IPS DF 4.7 (cell line): ENCODE data around the gene C1GALT1.
"Not testable (repeated sequence)": the region's sequence is repeated elsewhere in the genome, so short reads cannot be mapped to it uniquely, and the experiment has no call there.

Experiments
- DNase-seq: peaks from one replicate; pipeline ENCODE4 v3.0.0-alpha.2; 2013; ENCODE audit warnings: low spot score; ENCODE audit errors: extremely low read depth

C1GALT1 gene

DNA sequence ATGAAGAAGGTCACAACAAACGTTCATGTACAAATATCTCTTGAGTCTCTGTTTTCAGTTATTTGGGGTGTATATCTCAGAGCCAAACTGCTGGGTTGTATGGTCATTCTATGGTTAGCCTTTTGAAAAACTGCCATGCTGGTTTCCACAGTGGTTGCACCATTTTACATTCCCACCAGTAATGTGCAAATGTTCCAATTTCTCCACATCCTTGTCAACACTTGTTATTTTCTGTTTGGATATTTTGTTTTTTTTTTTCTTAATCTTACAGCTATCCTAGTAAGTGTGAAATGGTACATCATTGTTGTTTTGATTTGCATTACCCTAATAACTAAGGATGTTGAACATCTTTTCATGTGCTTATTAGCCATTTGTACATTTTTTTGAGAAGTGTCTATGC lies 13.0 kb upstream of the C1GALT1 start:
- DNase-seq, result no peak

DNA sequence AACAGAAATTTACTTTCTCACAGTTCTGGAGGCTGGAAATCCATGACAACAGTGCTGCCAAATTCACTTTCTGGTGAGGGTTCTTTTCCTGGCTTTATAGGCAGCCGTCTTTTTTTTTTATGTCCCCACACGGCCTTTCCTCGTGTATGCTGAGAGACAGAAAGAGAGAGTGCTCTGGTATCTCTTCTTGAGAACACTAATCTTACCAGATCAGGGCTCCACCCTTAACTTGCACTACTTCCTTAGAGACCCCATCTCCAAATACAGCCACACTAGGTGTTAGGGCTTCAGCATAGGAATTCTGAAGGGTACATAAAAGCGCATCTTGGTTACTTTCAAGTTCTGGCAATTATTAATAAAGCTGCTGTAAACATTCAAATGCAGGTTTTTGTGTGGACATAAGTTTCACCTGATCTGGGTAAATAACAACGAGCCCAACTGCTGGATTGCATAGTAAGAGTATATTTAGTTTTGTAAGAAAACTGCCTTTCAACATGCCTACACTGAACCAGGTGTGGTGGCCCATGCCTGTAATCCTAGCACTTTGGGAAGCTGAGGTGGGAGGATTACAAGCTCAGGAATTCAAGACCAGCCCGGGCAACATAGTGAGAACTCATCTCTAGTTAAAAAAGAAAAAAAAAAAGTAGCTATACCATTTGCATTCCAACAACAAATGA lies 8.2 kb upstream of the C1GALT1 start:
- DNase-seq, result no peak

DNA sequence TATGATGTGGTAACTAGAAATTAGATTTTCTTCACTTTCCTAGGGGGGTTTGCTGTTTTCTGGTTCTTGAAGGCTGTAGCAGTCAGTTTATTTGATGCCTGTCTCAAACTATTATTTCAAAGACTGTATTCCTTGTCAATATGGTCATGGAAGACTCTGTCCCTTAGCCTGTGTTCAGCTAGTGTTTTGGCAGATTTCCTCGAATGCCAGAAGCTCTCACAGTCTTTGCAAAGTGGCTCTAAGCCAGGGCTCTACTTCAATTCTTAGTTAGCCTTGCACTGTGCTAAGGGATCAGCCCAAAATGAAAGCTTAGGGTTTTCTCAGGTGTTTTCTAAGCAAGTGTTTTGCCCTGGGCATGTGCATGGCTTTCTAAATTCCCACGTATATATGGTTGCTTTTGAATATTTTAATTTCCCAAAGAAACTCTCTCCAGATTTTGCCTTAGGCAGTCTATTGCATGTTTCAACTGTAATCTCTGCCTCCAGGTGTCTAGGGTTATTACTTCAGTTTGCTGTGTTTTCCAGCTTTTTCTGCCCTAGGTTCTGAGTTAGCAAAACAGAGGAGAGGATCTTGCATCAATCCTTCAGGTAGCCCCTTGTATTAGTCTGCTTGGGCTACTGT lies 7.2 kb upstream of the C1GALT1 start:
- DNase-seq, result no peak

DNA sequence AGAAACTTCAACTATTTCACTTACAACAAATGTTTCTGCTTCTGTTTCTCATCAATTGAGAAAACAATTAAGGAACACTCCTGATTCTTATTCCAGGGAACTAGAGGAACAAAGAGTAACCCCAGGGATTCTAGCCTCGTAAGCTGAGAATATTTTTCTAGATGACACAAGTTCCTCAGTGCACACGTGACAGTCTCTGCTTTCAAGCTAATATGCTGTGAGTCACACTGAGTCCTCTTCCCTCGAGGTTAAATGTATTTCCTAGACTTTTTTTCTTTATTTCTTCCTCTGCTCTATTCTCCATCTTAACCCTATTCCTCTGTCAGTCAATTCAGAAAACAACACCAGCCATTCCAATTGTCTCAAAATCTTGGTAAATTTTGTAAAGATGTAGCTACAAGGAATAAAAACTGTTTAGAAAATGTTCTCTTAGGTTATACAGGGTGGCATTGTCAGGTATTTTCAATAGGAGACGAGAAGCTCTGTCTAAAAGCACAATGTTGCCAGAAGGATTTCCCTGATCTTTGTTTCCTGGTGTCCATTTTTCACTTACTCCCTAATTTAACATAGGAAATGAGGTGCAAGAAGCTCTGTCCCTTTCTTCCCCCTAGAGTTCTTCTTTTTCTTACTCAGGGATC lies 5.8 kb upstream of the C1GALT1 start:
- no peak for DNase-seq

DNA sequence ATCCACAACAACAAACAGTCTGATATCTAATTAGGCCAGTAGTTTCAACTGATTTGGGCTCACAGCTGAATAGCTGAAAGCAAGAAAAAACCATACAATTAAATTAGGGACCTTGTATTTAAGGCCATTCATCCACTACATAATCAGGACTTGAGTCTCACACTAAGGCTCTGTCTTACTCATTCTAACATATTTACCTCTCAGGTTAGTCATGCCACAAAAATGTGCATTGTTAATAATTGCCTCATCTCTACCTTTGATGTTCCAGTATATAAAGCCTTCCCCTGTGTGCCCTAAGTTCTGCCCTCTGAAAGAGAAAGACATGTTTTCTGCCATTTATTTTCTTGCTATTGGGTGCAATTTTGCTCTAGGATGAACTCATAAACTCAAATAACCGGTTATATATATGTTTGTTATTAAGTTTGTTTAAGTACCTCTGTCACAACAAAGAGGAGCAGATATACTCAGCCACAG lies 5.3 kb upstream of the C1GALT1 start:
- no peak for DNase-seq

DNA sequence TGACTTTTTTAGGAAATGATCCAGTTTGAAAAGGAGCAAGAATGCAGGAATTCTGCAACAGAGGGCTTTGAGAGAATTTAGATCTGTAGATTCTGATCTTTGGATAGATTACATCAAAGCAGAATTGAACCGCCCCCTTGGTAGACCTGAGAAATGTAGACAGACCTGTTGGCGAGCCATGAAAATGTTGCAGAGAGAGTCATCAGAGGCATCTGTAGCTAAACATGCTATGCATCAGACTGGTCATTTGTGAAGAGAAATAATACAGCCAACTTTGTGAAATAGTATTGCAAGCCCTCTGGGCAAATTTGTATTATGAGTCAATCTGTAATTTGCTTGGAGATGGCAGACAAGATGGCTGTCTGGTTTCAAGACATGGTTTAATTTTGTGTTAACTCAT lies 4.3 kb upstream of the C1GALT1 start:
- no peak for DNase-seq

DNA sequence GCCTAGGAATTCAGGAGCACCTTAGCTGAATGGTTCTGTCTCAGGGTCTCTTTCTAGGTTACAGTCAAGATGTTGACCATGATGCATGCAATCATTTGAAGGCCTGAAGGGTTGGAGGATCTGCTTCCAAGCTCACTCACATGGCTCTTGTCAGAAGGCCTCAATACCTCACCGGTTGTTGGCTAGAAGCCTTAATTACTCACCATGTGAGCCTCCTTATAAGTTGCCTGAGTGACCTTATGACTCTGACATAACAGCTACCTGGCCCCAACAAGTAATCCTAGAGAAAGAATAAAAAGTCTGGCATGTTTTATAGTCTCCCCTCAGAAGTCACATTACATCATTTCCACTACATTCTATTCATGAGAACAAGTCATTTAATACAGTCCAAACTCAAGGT lies 3.4 kb upstream of the C1GALT1 start:
- no peak for DNase-seq

DNA sequence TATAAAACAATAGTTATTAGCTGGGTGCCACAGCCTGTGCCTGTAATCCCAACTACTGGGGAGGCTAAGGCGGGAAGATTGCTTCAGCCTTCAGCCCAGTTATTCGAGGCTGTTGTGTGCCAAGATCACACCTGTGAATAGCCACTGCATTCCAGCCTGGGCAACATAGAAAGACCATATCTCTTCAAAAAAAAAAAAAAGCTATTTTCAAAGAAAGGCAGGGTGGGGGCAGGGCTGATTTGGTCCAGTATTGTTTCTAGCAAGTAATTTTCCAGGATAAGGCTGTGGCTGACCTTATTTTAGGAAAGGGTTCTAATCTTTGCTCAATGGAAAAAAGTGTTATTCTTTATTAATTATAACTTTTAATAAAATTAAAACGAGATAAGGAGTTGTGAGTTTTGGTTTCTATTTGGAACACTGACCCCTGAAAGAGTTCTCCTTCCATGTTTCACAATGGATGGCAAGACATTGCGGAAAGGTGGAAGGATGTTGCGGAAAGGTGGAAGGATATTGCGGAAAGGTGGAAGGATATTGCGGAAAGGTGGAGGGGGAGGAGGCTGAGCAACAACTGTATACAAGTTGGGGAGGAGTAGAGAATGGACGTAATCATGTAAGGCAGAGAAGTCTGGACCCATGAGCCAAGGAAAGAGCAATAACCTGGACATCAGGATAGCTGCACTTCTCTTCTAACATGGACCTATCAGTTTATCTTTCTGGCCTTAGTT lies 1.5 kb upstream of the C1GALT1 start:
- no peak for DNase-seq

DNA sequence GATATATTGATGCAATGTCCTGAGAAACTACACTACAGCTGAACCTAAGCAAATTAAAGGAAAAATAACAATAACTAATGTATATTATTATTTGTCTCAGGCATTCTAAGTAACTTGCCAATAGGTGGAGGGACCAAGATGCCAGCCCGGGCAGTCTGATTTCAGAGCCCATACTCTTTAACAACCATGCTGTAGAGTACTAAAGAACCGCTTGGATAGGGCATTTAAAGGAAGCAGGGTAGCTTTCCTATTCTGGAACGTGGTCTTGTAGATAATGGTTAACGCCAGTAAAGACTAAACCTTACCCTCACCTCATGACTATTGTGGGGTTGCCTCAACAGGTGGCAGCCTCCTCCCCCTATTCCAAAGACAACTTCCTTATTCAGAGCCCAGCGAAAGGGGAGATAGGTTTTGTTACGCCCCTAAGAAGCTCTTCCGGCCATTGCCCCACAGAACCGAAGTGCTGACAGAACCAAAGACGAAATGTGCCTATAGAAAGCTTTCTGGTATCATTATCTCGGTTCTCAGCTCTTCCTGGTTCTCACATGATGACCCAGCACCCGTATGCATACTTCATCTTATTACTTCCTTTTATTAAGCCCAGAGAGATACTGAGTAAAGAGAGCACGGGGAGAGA lies 707 bp upstream of the C1GALT1 start:
- no peak for DNase-seq

DNA sequence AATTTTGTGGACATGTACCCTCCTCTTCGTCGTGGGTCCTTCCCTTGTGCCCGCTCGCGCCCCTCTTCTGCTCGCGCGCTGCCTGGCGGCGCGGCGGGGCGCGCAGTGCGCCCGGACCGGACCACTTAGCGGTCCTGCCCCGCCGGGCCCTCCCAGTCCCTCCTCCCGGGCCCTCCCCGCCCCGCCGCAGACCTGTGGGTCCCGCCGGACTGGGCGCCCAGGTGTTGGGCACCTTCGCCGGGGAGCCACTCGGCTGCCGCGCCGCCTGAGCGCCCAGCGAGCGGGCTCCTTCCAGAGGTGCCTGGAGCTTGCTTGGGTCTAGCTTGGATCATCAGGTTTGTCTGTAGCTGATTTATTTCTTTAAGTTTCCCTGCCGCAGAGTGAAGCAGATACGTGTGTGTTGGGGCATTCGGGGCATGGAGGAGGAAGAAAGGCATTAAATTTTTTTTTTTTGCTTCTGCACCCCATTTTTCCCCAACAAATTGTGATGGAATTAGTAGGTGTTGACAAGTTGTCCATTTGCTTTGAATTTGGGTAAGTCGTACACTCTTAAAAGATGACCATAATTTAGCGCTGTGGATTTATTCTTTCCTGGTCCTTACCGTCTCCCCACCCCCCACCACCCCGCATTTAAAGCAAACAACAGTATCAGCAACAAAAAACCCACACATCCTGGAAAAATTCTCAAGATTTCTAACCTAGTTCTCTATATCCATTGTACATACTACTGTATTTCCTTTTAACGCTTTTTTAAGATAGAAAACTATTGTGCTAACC lies 905 bp downstream of the C1GALT1 start:
- no peak for DNase-seq

DNA sequence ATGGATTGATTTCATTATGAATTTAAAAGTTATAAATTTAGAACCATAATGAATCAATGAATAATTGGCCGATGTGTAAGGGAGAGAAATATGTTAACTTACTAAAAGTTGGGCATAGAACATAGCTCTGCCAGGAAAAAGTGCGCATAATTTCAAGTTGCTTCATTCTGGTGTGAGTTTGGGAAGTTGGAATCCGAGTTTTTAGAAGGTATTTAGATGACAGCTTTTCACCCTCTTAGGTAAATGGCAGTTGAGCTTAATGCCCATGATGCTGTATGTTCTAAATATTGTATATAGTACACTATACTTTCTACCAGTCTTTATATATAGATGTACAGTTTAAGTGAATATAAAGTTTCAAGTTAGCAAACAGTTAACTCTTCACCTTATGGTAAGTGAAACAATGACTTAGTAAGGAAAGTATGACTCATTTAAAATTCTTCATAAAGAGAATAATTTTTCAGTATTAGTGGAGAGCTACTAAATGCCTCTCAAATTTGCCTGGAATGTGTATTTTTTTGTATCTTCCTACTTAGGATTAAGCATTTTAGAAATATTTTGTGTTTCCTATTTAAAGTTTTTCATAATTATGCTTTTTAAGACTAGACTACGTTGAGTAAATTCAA lies 1.6 kb downstream of the C1GALT1 start:
- DNase-seq, result no peak

DNA sequence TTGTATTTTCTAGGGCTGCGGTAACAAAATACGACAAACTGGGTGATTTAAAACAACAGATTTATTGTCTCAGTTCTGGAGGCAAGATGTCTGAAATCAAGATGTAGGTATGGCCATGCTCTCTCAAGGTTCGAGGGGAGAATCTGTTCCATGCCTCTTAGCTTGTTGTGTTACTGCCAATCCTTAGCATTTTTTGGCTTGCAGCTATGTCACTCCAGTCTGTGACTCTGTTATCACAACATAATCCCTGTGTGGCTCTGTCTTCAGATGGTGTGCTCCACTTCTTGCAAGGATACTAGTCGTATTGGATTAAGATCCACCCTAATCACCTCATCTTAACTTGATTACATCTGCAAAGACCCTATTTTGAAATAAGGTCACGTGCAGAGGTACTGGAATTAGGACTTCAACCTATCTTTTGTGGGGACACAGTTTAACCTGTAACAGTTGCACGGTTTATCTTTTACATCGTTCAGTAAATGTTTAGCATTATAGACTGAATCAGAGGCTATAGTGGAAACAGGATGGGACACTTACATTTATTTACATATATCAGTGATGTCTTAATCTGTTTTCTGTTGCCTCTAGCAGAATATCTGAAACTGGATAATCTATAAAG lies 3.1 kb downstream of the C1GALT1 start:
- DNase-seq, result no peak

DNA sequence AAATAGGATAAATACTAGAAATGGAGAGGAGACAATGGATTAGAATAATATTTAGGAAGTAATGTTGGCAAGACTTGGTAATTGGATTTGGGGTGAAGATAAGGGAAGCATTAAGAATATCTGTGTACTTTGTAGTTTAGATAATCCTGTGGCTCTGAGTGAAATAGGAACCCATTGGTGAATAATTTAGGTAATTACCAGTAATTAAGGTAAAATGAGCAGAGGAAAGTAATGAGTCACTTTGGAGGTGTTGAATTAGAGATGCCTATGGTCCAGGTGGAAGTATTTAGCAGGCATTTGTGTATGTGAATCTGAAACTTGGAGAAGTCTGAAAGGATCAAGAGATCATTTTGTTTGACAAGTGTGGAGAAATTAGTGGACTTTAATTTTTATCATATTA lies 5.7 kb downstream of the C1GALT1 start:
- DNase-seq, result no peak

DNA sequence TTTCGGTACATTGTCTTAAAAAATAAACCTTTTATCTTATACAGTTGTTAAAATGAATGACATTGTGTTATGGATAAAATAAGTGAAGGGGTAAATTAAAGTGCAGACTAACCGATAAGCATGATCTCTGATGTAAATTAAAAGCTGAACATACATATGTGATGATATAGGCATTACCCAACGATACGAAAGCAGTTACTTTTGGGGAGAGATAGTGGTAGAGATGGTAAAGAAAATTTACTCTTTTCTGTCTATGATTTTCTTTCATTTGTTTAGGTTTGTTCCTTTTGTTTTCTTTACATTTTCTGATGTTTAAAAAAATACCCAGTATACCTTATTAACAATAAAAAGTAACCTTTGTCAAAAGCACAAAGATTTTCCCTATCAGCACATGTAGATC lies 6.4 kb downstream of the C1GALT1 start:
- DNase-seq, result no peak

DNA sequence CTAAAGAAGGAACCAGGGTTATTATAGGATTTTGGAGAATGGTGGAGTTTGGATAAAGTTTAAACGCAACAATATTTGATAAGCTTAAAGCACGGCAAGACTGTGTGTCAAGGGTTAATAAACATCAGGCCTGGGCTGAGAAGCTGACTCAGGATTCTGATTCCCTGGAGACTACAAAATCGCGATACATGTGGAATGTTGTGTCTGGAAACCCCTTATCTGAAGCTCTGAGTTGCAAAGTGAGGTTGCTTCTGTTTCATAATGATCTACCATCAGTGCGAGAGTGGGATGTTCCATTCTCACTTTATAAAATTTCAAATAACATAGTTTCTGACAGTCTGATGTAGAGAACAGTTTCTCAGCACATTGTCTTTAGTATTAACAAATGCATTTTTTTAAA lies 7.8 kb downstream of the C1GALT1 start:
- DNase-seq, result no peak

DNA sequence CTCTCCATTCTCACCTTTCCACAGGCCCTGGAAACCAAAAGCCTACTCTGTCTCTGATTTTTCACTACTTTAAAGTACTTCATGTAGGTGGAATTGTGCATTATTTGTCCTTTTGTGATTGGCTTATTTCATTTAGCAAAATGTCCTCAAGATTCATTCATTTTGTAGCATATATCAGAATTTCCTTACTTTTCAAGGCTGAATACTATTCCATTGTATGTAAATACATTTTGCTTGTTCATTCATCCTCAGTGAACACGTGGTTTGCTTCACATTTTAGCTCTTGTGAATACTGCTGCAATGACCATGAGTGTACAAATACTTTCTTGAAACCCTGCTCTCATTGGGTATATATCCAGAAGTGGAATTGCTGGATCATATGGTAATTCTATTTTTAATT lies 8.8 kb downstream of the C1GALT1 start:
- no peak for DNase-seq

DNA sequence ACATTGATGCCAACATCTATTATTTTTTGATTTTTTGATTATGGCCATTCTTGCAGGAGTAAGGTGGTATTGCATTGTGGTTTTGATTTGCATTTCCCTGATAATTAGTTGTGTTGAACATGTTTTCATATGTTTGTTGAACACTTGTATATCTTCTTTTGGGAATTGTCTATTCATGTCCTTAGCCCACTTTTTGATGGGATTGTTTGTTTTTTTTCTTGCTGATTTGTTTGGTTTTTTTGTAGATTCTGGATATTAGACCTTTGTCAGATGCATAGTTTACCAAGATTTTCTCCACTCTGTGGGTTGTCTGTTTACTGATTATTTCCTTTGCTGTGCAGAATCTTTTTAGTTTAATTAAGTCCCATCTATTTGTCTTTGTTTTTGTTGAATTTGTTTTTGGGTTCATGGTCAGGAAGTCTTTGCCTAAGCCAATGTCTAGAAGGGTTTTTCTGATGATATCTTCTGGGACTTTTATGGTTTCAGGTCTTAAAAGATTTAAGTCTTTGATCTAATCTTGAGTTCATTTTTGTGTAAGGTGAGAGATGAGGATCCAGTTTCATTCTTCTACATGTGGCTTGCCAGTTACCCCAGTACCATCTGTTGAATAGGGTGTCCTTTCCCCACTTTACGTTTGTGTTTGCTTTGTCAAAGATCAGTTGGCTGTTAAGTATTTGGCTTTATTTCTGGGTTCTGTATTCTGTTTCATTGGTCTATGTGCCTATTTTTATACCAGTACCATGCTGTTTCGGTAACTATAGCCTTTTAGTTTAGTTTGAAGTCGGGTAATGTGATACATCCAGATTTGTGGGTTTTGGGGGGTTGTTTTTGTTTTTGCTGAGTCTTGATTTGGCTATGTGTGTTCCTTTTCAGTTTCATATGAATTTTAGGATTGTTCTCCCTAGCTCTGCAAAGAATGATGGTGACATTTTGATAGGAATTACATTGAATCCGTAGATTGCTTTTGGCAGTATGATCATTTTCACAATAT lies 10.7 kb downstream of the C1GALT1 start:
- not testable (repeated sequence) for DNase-seq

DNA sequence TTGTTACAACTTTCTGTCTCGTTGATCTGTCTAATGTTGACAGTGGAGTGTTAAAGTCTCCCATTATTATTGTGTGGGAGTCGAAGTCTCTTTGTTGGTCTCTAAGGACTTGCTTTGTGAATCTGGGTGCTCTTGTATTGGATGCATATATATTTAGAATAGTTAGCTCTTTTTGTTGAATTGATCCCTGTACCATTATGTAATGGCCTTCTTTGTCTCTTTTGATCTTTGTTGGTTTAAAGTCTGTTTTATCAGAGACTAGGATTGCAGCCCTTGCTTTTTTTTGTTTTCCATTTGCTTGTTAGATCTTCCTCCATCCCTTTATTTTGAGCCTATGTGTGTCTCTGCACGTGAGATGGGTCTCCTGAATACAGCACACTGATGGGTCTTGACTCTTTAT lies 17.2 kb downstream of the C1GALT1 start:
- DNase-seq, result not testable (repeated sequence)

DNA sequence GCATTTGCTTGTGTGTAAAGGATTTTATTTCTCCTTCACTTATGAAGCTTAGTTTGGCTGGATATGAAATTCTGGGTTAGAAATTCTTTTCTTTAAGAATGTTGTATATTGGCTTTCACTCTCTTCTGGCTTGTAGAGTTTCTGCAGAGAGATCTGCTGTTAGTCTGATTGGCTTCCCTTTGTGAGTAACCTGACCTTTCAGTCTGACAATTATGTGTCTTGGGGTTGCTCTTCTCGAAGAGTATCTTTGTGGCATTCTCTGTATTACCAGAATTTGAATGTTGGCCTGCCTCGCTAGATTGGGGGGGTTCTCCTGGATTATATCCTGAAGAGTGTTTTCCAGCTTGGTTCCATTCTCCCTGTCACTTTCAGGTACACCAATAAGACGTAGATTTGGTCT lies 17.9 kb downstream of the C1GALT1 start:
- not testable (repeated sequence) for DNase-seq
